Measurements from ENCODE around the gene CADPS2.

Gene CADPS2

GRCh38 chr7:122706836-122707235 is 179.4 kb downstream of the CADPS2 start:
- Histone ChIP-seq H3K9me2 (replicated peaks; ENCODE audit: insufficient read depth, low read length) (no peaks in the 10 kb centered on the region), H2AFZ (ENCODE audit: low read depth, low read length, severe bottlenecking) (no peak overlapping the region), H3K36me3 (ENCODE audit: low read length) (no peaks in the 10 kb centered on the region), H3K4me2 (ENCODE audit: low read depth, low read length, poor library complexity, severe bottlenecking) (no peak overlapping the region), H3K4me3 (ENCODE audit: insufficient read depth, low read length, poor library complexity, severe bottlenecking) (no peak overlapping the region), H3K9me3 (ENCODE audit: insufficient read depth, low read length) (no peaks in the 10 kb centered on the region), H4K20me1 (ENCODE audit: low read depth, low read length) (no peaks in the 10 kb centered on the region), H3F3A (ENCODE audit: insufficient read depth) (no peaks in the 10 kb centered on the region), H3K27me3 (ENCODE audit: low read length) (no peaks in the 10 kb centered on the region), H3K9ac (ENCODE audit: low read length) (no peak overlapping the region), H3K79me2 (ENCODE audit: insufficient read depth, low read length) (no peaks in the 10 kb centered on the region), H3K27ac (ENCODE audit: low read depth, low read length) (no peak overlapping the region)
- no peak for TF ChIP-seq EZH2phosphoT487 (conservative IDR thresholded peaks at IDR 0.05; ENCODE audit: low read length)
- TF ChIP-seq CTCF (IDR thresholded peaks at IDR 0.05; ENCODE audit: insufficient read depth, low read length, poor library complexity, severe bottlenecking) = no peak

GRCh38 chr7:122702872-122703510 is 183.3 kb downstream of the CADPS2 start, which contains the start of gene RNF148:
RNF148 (minus strand) TSS chr7:122702922; CDS start chr7:122702750, 172 bp downstream.
- no peaks in the 10 kb centered on the region for H3K9me3 ChIP-seq (ENCODE audit: insufficient read depth, low read length)
- H2AFZ ChIP-seq (ENCODE audit: low read depth, low read length, severe bottlenecking) = no peak within 1 kb of the TSS
- H3K36me3 ChIP-seq (ENCODE audit: low read length) = no peaks in the 10 kb centered on the region
- no peaks in the 10 kb centered on the region for H4K20me1 ChIP-seq (ENCODE audit: low read depth, low read length)
- no peaks in the 10 kb centered on the region for H3F3A ChIP-seq (ENCODE audit: insufficient read depth)
- no peaks in the 10 kb centered on the region for H3K27me3 ChIP-seq (ENCODE audit: low read length)
- no peak within 1 kb of the TSS for H3K4me3 ChIP-seq (ENCODE audit: insufficient read depth, low read length, poor library complexity, severe bottlenecking)
- H3K79me2 ChIP-seq (ENCODE audit: insufficient read depth, low read length) = no peaks in the 10 kb centered on the region
- no peak within 1 kb of the TSS for H3K27ac ChIP-seq (ENCODE audit: low read depth, low read length)
- no peak within 1 kb of the TSS for H3K9ac ChIP-seq (ENCODE audit: low read length)
- no peaks in the 10 kb centered on the region for H3K9me2 ChIP-seq (replicated peaks; ENCODE audit: insufficient read depth, low read length)
- TF ChIP-seq EZH2phosphoT487 (conservative IDR thresholded peaks at IDR 0.05; ENCODE audit: low read length) (no peak), CTCF (IDR thresholded peaks at IDR 0.05; ENCODE audit: insufficient read depth, low read length, poor library complexity, severe bottlenecking) (no peak)
- H3K4me2 ChIP-seq (ENCODE audit: low read depth, low read length, poor library complexity, severe bottlenecking) = no peak within 1 kb of the TSS

GRCh38 chr7:122699017-122699416 is 187.2 kb downstream of the CADPS2 start, which contains the start of gene RNF133:
RNF133 (minus strand) TSS chr7:122699117; CDS start chr7:122698918, 199 bp downstream.
- H3K4me2 ChIP-seq (ENCODE audit: low read depth, low read length, poor library complexity, severe bottlenecking) = no peak within 1 kb of the TSS
- H3K9me3 ChIP-seq (ENCODE audit: insufficient read depth, low read length) = no peaks in the 10 kb centered on the region
- no peaks in the 10 kb centered on the region for H3K27me3 ChIP-seq (ENCODE audit: low read length)
- H3K9me2 ChIP-seq (replicated peaks; ENCODE audit: insufficient read depth, low read length) = no peaks in the 10 kb centered on the region
- no peaks in the 10 kb centered on the region for H3K36me3 ChIP-seq (ENCODE audit: low read length)
- no peak within 1 kb of the TSS for H3K27ac ChIP-seq (ENCODE audit: low read depth, low read length)
- TF ChIP-seq EZH2phosphoT487 (conservative IDR thresholded peaks at IDR 0.05; ENCODE audit: low read length) (no peak), CTCF (IDR thresholded peaks at IDR 0.05; ENCODE audit: insufficient read depth, low read length, poor library complexity, severe bottlenecking) (no peak)
- no peak within 1 kb of the TSS for H2AFZ ChIP-seq (ENCODE audit: low read depth, low read length, severe bottlenecking)
- no peaks in the 10 kb centered on the region for H4K20me1 ChIP-seq (ENCODE audit: low read depth, low read length)
- H3F3A ChIP-seq (ENCODE audit: insufficient read depth) = no peaks in the 10 kb centered on the region
- no peak within 1 kb of the TSS for H3K4me3 ChIP-seq (ENCODE audit: insufficient read depth, low read length, poor library complexity, severe bottlenecking)
- no peaks in the 10 kb centered on the region for H3K79me2 ChIP-seq (ENCODE audit: insufficient read depth, low read length)
- no peak within 1 kb of the TSS for H3K9ac ChIP-seq (ENCODE audit: low read length)
